GM21528 (cell line): Measurements from ENCODE around the gene VCP.

Source experiments
- ATAC-seq: cut with Tn5 transposase; IDR thresholded peaks from one replicate; pipeline ENCODE4 v1.9.1; 2021; ENCODE audit warnings: mild to moderate bottlenecking, moderate library complexity; ENCODE audit not compliant: unreplicated experiment, low FRiP score

The VCP gene

DNA sequence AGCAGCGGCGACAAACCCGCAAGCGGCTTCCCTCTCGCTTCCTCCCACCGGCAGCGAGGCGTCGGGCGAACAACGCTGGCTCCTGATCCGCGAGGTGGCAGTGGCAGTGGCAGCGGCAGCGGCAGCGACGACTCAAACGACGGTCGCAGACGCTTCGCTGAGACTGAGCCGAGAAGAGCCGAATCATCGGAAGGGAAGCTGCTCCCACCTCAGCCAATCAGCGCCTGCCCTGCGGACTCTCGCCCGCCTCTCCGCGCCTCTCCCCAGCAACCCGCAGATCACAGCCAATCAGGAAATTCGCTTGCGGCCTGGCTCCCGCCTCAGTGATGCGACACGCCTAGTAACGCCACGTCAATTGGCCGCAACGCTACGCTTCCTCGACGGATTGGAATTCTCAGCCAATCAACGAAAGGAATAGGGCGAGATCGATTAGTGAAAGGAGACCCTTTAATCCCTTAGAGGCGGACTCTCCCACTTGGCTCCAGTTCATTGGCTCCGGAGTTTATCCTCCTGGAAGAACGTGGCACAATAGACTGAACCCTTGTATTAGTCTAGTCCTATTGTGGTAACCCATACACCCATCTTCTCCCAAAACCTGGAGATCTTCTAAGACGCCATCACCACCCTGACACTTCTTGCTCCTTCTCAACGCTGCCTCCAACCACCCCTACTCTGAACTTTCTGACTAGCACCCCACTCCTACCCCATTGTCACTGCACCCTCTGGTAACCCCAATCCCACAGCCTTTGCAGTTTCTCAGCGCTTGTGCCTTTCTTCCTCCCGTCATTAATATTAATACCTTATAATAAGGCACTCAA is at the start of gene VCP:
Gene VCP, minus strand, starts transcription at position 165 of the 818 bp plus-strand sequence. CDS start 272 bp downstream, outside the sequence.
- ATAC-seq: peak; percentile 82

DNA sequence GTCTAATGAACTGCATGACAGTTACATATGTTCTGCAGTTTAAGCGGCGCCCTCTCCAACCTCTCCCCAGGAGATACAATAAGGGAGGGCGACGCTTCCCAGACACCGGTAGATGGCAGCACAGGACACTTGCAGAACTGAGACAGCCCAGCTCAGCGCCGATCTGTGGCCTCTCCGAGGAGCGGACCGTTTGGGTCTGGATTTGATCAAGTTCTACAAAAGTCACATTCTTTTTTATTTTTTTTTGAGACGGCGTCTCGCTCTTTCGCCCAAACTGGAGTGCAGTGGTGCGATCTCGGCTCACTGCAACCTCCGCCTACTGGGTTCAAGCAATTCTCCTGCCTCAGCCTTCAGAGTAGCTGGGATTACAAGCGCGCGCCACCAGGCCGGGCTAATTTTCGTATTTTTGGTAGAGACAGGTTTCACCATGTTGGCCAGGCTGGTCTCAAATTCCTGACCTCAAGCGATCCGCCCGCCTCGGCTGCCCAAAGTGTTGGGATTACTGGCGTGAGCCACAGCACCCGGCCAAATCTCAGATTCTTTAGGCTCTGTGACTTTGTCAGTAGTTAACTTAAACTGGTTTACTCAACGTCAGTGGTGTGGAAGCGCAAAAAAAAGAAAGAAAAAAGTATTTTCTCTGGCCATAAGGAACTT is 44.6 kb upstream of the VCP start:
- ATAC-seq: peak; percentile 49

DNA sequence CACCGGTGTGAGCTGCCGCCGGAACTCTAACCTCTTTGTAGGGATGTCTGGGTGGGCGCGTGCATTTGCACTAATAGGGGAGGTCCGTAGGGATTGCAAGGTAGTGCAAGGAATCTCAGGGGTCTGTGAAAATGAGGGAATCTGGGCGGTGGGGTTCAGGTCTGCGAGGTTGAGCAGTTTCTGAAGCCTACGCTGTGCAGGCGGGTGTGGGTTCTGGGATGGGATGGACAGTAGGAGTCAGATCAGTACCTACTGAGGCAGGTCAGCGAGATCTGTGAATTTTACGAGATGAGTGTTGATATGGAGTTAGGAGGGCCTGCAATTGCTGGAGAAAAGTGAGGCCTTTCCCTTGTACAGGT is 44.1 kb upstream of the VCP start:
- ATAC-seq: no peak

DNA sequence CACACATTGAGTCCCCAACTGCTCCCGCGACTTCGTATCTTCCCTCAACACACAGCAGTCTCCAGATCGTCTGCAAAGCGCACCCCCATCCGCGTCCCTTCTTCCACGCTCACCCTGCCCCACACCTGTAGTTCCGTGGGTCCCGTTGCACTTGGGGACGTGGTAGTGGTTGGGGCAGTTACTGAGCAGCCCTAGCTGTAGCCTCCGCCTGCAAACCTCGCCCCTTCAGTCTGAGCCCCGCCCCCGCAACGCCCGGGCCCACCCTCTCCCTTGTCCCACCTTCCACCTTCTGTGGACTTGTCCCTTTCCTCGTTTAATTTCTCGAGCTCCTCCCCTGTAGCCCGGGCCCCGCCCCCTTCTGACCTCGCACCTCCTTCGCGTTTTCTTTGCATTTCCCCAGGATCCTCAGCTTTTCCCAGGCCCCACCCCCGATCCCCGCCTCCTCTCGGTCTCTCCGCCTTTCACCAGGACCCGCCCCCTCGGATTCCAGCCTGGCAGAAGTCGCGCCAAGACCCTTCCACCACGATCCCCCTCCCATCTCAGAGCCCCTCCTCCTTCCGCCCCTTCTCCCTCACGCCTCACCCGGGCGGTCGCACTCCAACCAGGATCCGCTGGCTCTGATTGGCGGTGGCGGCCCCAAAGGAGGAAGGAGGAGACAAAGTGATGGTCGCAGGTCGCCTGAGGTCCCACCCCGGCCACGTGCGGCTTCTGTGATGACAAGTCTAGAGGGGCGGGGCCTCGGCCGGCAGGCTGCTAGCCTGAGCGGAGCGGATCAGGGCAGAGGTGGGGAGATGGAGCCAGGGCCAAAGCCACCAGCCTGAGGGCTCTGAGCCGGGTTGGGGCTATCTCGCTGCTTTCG is 43.5 kb upstream of the VCP start, which contains the start of gene ATOSB:
Gene ATOSB, minus strand, starts transcription at position 183 of the 859 bp plus-strand sequence. CDS start 7,588 bp downstream, outside the sequence.
- peak; percentile 61 for ATAC-seq

DNA sequence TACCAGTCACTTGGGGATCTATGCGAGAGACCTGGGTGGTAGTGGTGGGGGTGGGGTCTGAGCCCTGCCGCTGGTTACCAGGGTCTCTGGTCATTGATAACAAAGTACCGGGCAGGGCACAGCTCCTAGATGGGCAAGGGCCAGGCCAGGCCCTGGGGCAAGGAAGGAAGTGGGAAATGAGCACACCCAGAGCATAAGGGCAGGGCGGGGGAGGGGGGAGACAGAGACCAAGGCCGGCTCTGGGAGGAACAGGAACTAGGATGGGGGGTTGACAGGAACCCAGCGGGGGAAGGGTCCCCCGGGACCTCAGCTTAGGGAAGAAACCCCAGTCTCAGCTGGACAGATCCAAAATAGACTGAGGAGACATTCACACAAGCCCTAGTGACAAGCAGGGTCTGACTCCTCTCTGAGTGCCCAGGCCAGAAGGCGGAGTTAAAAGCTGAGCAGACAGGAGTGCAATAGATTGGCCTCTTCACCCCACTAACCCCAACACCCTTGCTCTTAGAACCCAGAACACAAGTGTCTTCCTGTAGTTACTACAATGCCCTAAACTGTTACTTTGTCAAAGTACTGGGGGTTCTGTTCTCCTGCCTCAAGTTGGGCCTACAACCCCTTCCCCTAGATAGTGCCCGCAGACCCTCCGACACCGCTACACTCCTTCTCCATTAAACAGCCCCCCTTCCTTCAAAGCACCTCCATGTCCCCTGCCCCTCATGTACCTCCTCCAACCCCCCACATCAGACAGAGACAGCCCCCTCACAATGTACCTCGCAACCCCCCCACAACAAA is 42.6 kb upstream of the VCP start:
- ATAC-seq: no peak

DNA sequence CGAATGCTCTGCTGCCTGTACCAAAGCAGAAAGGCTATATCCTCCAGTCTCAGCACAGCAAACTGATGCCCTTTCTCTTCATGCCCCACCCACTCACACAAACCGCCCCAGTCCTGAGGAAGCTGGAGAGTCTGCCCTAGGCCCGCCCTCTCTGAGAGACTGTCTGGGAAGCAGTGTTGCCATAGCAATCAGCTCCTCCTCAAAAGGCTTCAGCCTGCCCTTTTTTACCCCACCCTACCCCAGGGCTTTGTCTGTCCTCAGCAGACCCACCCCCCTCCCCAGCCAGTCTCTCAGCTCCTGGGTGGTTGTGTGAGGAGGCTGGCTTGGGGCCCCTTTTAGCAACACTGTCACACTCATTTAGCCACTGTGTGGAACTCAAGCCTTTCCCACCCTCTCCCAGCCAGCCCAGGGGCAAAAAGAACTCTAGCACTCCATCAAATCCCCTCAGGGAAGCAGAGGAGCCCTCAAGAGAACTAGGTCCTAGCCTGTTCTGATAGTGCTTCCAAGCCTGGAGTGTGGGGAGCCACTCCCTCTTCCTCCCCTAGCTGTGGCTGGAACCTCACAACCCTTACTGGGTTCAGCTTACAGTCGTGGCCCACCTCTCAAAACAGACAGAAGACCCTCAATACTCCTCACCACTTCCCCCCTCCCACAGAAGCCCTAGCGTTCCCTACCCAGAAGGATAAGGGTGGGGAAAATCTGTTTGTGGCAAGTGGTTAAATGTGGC is 41.9 kb upstream of the VCP start:
- no peak for ATAC-seq

DNA sequence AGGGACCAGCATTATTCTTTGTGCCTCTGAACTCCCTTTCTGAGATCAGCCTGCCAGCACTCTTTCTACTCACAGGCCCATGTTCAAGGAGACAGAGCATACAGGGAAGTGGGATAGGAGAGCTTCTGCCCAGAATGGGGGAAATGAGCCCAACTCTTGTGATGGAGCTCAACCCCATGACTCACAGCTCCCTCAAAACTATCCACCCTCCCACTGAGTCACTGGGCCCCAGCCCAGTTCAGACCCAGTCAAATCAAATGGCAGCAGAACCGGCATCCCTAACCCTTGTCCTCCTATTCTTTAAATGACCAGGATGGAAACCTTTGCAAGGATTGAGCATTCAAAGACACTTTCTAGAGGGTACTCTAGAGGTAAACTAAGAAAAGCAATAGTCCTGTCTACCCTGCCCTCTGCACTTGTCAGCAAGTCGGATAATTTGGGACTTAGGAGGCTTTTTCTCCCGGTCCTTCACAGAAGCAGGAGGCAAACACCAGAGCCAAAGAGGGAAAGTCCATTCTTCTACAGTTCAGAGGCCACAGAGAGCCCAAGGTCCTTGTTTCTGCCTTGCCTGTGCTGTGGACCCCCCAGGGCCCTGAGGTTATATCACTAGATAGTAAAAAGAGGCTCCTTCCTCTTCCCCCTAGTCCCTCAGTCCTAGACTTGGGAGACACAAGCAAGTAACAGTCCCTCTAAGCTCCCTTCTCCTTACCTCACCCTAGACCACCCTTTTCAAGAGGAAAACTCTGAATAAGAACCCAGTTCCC is 40.0 kb upstream of the VCP start:
- no peak for ATAC-seq

DNA sequence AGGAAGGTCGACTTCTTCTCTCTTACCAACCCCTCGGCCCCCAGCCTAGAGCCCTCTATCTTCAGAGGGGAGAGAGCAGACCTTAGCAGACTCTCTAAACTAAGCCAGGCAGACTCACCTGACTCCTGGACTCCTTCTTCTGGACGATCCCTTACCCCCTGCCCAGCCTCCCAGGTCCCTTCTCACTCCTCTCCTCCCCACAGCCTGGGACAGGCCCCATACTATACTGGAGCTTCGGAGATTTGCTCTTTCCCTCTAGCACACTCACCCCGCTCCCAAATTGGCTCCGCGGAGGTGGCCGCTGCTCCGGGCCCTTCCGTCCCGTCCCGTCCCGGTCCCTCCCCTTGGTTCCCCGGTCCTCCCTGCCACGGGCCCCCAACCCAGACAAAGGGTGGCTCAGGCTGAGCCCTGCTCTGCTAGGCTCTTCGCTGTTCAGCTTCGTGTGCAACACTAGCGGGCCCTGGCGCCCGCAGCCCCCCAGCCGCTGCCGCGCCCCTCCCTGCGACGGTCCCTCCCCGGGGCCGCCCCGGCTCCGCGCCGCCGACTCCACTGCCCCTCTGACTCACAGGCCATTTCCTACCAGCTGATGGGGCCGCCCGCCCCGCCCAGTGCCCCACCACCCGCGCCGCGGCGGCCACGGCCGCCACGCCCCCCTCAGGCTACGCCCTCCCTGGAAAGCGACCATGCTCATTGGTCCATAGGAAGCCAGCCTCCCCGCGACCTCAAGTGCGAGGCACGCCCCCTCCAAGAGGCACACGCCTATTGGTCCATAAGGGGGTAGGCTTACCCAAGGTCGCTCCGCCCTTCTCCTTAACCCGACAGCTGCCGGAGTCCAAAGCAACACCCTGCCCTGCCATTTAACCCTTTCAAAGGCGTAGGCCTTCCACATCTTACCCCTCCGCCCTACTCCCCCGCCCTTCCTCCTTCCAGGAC is 38.8 kb upstream of the VCP start:
- peak; percentile 56 for ATAC-seq

DNA sequence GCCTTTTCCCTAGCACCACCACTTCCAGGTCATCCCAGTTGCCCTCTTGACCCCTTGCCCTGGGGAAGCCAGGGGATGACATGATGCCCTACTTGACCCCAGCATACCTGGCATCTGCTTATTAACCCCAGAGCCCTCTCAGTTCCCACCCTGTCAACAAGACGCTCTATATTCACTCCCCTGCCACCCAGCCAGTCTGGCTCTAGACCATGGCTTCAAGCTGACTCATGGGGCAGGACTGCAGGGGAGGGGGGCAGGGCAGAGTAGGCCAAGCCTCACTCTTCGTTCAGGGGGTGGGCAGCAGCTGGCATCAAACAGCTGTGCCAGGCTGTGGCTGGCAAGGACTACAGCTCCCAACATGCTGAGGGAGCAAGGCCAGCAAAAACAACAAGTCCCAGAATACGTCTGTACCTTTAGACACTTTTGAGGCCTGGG is 37.9 kb upstream of the VCP start:
- ATAC-seq: no peak

DNA sequence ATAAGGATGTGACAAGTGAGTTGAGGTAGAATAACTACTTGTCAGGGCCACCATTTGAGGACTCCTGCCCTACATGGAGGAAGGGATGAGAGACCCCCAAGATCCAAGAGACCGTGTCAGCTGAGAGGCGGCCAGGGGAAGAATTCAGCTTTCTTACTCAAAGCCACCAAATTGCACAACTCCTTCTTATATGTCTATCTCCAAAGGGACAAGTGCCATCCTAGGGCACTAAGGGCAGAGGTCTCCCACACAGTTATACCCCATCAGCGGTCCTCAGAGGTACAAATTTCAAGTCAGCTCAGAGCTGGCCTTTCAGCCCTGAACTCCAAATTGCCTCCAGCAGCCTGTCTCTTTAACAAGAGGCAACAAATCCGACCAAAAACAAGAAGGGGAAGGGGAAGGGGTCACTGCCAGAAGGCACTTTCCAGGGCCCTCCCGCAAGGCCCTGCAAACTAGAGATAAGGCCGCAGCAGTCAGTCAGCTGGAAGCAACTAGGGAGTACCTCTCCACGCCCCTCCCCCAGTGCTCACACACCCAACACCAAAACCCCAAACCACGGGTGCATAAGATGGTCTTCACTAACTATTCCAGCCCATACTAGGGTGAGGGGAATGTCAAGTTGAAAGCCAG is 36.6 kb upstream of the VCP start:
- no peak for ATAC-seq

DNA sequence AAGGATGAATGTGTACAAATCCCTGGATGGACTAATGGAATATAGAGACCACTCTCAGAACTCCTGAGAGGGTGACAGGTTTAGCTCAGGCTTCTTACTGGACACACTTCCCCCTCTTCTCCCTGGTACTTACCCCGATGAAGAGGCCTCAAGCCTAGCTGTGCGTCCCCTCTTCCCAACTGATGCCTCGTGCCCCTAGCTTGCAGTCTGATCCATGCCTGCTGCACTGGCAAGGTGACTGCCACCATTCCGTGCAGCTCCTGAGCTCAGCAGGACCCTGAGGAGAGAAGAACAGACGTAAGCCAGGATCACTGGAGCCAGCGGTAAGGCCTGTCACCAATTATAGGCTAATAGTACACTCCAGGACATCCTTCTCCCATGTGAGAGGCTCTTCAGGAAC is 36.0 kb upstream of the VCP start:
- no peak for ATAC-seq

DNA sequence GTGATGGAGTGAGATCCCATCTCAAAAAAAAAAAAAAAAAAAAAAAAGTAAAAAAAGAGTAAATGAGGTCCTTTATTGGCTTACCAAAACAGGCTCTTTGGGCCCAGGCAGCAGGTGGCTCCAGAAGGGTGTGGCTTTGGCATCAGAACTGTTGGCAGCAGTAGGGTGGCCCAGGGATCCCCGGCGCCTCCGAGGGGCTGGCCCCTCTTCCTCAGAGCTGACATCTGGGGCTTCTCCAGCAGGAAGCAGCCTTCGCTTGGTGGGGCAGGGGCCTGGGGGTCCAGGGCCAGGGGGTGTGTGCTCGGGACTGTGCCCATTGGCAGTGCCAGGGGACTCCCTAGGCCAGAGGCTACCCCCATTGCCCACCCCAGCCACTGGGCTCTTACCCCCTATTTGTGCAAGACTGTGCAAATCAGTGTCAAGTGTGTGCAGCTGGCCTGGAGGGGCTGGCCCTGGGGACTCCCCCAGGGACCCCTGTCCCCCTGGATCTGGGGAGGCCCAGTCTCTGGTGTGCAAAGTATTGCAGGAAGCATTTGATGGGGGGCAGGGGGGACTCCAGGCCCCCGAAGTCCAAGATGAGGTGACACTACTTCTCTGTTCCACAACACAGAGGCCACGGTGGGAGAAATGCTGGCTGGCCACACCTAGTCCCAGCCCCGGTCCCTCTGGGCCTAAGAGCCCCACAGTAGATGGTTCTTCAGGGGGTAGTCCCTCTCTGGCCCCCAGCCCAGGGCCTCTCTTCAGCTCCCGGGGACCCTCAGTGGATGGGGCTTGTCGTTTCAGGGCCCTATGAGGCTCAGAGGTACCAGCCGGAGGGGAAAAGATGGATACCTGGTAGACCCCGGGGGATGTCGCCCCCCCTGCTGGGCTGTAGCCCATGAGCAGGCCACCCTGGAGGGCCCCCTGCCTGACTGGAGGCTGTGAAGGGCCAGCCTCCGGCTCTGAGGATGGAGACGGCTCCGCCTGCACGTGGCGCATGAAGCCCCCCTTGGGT is 35.2 kb upstream of the VCP start:
- ATAC-seq: no peak

DNA sequence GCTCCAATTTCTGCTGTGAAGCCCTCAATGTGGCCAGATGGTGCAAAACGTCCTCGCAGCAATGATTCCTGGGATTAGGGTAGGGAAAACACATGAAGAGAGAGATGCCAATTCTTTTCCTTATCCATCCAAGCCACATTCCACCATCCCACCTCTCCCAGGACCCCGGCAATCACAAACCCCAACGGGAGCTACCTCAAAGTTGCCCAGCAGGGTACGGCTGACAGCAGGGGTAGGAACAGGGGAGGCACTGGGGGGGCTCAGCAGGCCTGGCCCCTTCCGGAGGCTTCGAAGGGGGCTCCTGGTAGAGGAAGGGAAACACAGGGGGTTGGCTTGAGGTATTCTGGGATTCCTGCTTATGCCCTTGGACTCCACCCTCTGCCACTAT is 33.9 kb upstream of the VCP start:
- ATAC-seq: no peak

DNA sequence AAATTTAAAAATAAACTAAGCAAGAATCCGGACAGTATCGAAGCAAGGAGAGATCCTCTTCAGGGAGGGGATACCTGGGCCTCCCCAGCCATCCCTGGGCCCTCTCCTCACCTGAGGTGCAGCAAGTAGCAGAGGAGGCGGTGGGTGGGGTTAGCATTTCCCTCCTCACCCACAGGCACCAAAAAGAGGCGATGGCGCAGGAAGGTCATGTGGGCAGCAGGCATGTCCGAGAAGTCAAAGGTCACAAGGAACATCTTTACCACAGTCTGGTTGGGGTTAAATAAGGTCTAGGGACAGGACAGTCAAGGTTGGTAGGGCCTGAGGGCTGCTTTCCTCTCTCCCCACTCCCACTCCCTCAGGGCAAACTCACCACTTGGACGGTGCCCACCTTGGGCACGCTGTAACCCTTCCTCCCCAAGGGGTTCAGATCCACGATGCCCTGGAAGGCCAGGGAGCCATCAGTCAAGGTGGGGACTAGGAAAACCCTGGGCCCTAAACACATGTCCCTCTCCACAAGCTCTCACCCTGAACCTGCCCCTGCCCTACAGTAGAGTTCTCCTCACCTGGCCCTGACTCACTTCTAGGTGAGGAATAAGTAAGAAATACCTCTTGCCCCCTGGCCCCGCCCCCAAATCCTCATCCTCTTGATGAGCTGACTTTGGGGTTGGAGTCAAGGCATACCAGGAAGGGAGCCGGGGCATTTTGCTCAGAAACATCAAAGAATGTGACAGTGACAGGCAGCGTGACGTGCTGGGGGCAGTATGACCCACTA is 33.3 kb upstream of the VCP start:
- ATAC-seq: no peak

DNA sequence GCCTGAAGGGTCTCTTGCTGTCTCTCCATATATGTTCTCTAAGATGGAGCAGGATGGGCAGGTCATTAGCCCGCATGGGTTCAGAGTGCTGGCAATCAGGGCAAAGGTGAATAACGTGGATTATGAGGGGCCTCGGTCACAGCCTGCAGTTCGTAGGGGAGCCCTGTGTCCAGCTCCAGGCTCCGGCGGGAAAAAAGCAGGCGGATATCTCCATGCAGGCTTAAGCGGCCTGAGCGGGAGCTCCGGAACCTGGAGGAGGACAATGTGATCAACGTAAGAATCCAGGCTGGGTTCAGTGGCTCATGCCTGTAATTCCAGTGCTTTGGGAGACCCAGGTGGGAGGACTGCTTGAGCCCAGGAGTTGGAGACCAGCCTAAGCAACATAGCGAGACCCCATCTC is 32.7 kb upstream of the VCP start:
- ATAC-seq: no peak
